Nephron (organoid): ENCODE results near the gene C1orf159.
A peak's percentile ranks its signal among the peaks of the same experiment; 100 is the strongest.

ENCODE experiments used
- H3K27ac Mint-ChIP-seq, 3 experiments: 2 replicates each; pipeline ENCODE4 v1.8.0; 2020; ENCODE audit warnings: mixed read lengths in 3 of 3, mild to moderate bottlenecking in 2 of 3, moderate library complexity in 1 of 3
- H3K27me3 Mint-ChIP-seq: 2 replicates; pipeline ENCODE4 v1.8.0; 2021; ENCODE audit warnings: low read depth, mild to moderate bottlenecking, moderate library complexity, mixed read lengths
- H3K36me3 Mint-ChIP-seq: 2 replicates; pipeline ENCODE4 v1.8.0; 2020; ENCODE audit warnings: low read depth, mixed read lengths
- H3K4me1 Mint-ChIP-seq: 2 replicates; pipeline ENCODE4 v1.8.0; 2020; ENCODE audit warnings: mixed read lengths
- H3K4me3 Mint-ChIP-seq, 3 experiments: 2 replicates each; pipeline ENCODE4 v1.8.0; 2020; ENCODE audit warnings: mild to moderate bottlenecking in 3 of 3, mixed read lengths in 3 of 3, moderate library complexity in 2 of 3
- H3K9me3 Mint-ChIP-seq: 2 replicates; pipeline ENCODE4 v1.8.0; 2020; ENCODE audit warnings: mixed read lengths
- TF ChIP-seq, protein P1 (sequence below), 3 experiments: fragments of 200-600 bp; sonication (generic); IDR thresholded peaks; one replicate each; pipeline ENCODE4 v1.5.0; 2021; ENCODE audit warnings: antibody characterized with exemption in 3 of 3; ENCODE audit not compliant: unreplicated experiment in 3 of 3

Gene C1orf159

DNA sequence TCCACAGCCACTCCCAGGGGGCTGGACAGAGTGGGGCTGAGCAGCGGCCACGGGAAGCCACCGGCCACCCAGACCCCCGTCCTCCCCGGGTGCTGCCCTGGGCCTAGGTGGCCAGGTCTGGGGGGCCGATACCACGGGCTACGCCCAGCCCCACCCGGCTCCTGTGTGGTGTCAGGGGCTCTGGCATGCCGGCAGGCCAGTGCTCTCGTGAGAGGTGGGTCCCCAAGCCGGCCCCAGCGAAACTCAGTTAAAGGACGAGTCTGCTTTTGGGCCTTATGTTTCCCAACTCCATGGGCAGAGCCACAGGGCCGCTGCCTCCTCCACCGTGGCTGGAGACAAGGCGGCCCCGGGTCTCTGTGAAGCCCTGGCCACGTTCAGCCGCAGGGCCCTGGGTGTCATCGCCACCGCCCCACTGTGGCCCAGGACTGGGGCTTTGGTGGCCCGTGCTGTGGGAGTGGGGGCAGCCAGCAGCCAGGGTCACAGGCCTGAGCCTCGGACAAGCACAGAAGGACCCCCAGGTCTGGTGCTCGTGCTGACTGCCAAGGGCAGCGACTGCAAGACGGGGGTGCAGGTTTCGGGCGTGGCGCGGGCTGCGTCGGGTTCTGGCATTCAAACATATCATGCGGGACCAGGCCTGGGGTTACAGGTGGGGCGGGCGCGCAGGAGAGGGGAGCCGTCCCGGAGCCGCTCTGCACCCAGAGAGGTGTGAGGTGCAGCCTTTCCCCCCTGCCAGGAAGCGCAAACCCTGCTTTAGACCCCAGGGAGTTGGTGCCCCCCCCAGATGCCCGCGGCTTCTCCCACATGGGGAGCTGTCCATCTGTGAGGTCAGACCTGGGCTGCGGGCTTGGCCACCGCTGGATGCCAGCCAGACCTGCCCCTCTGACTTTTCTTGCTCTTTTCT is 11.9 kb upstream of the C1orf159 start:
- H3K4me1 Mint-ChIP-seq, result peaks cover 42% of the 10 kb centered on the region
- TF ChIP-seq, protein P1, sequence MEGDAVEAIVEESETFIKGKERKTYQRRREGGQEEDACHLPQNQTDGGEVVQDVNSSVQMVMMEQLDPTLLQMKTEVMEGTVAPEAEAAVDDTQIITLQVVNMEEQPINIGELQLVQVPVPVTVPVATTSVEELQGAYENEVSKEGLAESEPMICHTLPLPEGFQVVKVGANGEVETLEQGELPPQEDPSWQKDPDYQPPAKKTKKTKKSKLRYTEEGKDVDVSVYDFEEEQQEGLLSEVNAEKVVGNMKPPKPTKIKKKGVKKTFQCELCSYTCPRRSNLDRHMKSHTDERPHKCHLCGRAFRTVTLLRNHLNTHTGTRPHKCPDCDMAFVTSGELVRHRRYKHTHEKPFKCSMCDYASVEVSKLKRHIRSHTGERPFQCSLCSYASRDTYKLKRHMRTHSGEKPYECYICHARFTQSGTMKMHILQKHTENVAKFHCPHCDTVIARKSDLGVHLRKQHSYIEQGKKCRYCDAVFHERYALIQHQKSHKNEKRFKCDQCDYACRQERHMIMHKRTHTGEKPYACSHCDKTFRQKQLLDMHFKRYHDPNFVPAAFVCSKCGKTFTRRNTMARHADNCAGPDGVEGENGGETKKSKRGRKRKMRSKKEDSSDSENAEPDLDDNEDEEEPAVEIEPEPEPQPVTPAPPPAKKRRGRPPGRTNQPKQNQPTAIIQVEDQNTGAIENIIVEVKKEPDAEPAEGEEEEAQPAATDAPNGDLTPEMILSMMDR (IDR thresholded peaks at IDR 0.05; ENCODE audit: unreplicated experiment in 3 of 3), result no peak
- peaks cover 4% of the 10 kb centered on the region for H3K36me3 Mint-ChIP-seq
- H3K4me3 Mint-ChIP-seq, result peak overlapping the region; percentile 74 to 82 (median 80)
- H3K27me3 Mint-ChIP-seq, result peaks cover 21% of the 10 kb centered on the region
- no peaks in the 10 kb centered on the region for H3K9me3 Mint-ChIP-seq
- H3K27ac Mint-ChIP-seq, result peak overlapping the region; percentile 99 to 100 (median 100)

DNA sequence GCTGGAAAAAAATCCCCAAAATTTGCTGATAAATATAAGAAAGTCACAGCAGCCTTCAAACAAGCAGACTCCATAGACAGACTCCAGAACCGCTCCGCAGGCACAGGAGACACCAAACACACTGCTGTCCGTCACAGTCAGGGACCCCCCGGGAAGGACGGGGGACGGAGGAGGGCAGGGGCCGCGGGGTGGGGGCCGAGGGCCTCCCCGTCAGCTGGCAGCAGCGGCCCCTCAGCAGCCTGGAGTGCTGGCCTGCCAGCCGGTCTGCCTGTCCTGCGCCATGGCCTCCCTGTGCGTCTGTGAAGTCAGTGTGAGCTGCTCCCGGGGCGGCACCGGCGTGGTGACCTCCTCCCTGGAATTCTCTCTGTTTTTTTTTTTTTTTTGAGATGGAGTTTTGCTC is 10.1 kb upstream of the C1orf159 start:
- Mint-ChIP-seq H3K27ac (peak overlapping the region in 2 of 3 experiments; percentile 23 to 54), H3K4me1 (peaks cover 27% of the 10 kb centered on the region), H3K36me3 (peaks cover 4% of the 10 kb centered on the region), H3K9me3 (no peaks in the 10 kb centered on the region), H3K4me3 (no peak overlapping the region), H3K27me3 (peaks cover 25% of the 10 kb centered on the region)
- TF ChIP-seq, protein P1 (IDR thresholded peaks at IDR 0.05; ENCODE audit: unreplicated experiment in 3 of 3), result no peak

DNA sequence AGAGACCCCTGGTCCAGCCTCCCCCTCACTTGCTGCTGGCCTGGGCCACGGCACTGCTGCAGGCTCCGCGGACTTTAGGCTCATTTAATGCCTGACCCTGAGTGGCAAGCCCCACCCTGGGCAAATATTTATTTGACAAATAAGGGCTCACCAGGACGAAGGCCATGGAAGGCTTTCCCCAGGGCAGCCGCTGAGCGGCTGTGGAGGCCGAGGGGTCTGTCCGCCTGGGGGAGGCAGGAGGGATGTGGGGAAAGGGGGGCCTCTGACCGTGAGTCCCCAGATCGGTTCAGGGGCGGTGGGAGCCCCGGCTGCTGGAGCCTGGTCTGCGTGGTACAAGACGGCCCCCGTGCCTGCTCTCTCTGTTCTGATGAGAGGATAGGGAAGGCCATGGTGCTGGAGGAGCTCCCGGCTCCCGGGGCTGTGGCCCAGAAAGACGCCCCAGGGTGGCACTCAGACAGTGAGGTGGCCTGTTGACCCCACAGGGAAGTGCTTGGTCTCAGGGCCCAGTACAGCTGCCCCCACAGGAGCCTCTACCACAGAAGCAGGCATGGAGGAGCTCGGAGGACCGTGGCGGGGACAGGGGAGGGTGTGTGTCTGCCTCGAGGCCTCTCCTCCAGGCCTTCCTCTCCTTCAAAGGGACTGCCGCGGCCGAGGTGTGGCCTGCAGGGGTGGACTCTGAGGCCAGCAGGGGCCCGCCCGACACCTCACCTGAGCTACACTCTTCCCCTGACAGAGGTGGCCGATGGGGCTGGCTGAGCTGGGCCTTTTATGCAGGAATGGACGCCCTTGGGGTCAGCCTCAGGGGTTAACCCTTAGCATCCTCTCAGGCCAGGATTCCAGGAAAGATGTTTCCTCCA is 9.1 kb upstream of the C1orf159 start:
- Mint-ChIP-seq H3K27ac (peak overlapping the region in 1 of 3 experiments; percentile 65), H3K36me3 (peaks cover 4% of the 10 kb centered on the region), H3K4me1 (peaks cover 19% of the 10 kb centered on the region), H3K9me3 (no peaks in the 10 kb centered on the region), H3K4me3 (no peak overlapping the region), H3K27me3 (peaks cover 27% of the 10 kb centered on the region)
- TF ChIP-seq, protein P1 (IDR thresholded peaks at IDR 0.05; ENCODE audit: unreplicated experiment in 3 of 3), result no peak

DNA sequence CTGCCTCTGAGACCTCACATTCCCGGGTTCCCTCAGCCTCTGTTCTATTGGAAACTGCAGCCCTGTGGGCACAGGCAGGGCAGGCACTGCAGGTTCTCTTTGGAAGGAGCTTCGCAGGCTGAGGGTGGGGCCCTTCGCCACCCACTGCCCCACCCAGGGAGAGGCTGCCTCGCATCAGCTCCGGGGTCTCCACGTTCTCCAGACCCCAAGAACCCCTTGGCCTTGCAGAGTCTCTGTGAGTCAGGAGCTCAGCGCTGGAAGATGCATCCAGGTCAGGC is 8.6 kb upstream of the C1orf159 start:
- Mint-ChIP-seq H3K36me3 (peaks cover 4% of the 10 kb centered on the region), H3K27me3 (peaks cover 32% of the 10 kb centered on the region), H3K4me1 (peaks cover 16% of the 10 kb centered on the region), H3K9me3 (no peaks in the 10 kb centered on the region), H3K27ac (no peak overlapping the region), H3K4me3 (no peak overlapping the region)
- TF ChIP-seq, protein P1 (IDR thresholded peaks at IDR 0.05; ENCODE audit: unreplicated experiment in 3 of 3), result no peak

DNA sequence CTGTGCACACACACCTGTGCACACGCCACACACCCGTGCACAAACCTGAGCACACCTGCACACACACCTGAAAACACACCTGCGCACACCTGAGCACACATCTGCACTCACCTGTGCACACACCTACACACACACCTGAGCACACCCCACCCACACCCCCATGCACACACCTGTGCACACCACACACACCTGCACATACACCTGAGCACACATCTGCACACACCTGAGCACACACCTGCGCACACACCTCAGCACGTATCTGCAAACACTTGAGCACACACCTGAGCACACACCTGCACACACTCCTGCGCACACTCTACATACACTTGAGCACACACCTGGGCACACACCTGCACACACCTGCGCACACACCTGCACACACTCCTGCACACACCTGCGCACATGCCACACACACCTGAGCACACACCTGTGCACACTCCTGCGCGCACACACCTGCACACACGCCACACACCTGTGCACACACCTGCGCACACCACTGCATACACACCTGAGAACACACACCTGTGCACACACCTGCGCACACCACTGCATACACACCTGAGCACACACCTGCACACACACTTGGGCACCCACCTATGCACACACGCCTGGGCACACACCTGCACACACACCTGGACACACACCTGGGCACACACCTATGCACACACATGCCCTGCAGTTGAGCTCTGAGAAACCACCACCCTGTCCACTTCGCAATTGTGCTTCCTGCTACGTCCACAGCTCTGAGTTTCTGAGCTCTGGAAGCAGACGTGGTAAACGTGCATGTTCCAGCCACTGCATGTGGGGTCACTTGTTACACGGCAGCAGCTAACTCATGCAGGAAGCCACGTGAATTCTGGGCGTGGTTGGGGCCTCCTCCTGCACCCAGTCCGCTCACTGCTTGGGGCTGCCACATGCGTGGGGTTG is 8.0 kb upstream of the C1orf159 start:
- Mint-ChIP-seq H3K4me3 (peak overlapping the region in 1 of 3 experiments; percentile 21), H3K27ac (no peak overlapping the region), H3K36me3 (peaks cover 4% of the 10 kb centered on the region), H3K4me1 (peaks cover 17% of the 10 kb centered on the region), H3K27me3 (peaks cover 38% of the 10 kb centered on the region), H3K9me3 (no peaks in the 10 kb centered on the region)
- TF ChIP-seq, protein P1 (IDR thresholded peaks at IDR 0.05; ENCODE audit: unreplicated experiment in 3 of 3), result no peak
